Measurements from ENCODE around the gene PBRM1.
A peak's percentile ranks its signal among the peaks of the same experiment; 100 is the strongest.
"Not testable (repeated sequence)": the region's sequence is repeated elsewhere in the genome, so short reads cannot be mapped to it uniquely, and the experiment has no call there.

The PBRM1 gene

DNA sequence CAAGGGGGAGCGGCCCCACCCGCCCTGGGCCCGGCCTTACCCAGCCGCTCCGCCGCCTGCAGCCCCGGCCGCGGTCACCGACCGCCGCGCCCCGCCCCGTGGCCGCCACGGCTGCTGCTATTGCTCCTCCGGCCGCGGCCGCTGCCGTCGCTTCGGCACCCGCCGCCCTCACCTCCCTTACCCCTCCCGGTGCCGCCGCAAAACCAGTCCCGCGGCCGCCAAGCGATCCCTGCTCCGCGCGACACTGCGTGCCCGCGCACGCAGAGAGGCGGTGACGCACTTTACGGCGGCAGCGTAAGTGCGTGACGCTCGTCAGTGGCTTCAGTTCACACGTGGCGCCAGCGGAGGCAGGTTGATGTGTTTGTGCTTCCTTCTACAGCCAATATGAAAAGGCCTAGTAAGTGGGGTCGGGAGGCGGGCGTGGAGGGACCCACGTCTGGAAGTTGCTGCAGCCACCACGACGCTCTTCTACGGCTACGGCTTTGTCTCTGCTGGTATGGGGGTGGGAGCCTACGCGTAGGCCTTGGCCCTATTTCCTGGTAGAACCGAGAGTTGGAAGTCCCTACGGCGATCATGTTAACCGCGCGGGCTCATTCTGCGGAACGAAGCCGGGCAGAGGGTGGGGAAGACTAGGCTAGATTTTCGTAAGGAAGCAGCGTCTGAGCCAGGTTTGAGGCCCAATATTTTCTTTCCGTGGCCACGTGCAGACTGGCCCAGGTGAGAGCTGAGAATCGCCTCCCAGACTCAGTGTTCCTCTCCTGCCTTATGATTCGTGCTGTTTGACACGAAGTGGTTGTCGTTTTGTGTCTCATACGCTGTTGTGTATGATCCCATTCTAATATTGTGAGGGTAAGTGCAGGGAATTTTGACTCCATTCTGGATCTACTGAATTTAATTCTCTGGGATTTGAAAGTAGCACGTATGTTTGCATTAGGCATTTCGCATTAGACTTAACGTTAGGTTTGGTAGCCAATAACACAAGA is at the start of gene PBRM1, which contains the start of gene GNL3:
PBRM1 (minus strand) TSS at position 205 of the 983 bp plus-strand sequence.
GNL3 (plus strand) TSS at position 324 of the 983 bp plus-strand sequence; CDS start at position 385, 61 bp downstream.
- DNase-seq: peak; percentile 97

DNA sequence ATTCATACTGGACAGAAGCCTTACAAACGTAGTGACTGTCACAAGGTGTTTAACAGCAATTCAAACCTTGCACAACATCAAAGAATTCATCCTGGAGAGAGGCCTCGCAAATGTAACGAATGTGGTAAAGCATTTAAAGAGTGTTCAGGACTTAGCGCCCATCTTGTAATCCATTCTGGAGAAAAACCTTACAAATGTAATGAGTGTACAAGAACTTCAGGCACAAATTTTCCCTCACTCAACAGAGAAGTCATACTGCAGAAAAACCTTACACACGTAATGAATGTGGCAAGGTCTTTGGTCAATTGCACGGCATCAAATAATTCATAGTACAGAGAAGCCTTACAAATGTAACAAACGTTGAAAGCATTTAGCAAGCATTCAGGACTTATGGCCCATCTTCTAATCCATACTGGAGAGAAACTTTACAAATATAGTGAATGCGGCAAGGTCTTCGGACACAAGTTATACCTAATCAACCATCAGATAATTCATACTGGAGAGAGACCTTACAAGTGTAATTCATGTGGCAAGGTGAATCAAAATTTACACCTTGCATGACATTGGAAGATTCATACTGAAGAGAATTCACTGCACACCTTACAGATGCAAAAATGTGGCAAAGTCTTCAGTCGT is 47.7 kb upstream of the PBRM1 start:
- no peak for DNase-seq

DNA sequence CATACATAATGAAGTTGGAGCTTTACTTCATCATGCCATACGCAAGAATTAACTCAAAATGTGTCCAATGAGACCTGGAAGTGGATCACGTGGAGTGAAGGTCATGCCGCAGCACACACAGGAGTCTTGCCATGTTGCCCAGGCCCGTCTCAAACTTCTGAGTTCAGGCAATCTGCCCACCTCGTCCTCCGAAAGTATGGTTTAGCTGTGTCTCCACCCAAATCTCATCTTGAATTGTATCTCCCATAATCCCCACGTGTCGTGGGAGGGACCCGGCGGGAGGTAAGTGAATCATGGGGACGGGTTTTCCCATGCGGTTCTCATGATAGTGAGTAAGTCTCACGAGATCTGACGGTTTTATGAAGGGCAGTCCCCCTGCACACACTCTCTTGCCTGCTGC is 45.9 kb upstream of the PBRM1 start:
- no peak for DNase-seq

DNA sequence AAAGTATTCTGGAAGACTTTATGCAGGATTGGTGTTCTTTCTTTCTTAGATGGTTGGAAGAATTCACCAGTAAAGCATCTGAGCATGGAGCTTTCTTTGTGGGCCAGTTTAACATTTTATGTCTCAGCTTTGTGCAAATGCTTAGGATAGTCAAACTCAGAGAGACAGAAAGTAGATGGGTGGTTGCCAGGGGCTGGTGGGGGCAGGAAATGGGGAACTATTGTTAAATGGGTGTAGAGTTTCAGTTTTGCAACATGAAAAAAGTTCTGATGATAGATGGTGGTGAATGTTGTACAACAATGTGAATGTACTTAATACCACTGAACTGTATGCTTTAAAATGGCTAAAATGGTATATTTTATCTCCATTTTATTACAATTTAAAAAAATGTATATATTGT is 45.0 kb upstream of the PBRM1 start:
- DNase-seq: peak; percentile 25

DNA sequence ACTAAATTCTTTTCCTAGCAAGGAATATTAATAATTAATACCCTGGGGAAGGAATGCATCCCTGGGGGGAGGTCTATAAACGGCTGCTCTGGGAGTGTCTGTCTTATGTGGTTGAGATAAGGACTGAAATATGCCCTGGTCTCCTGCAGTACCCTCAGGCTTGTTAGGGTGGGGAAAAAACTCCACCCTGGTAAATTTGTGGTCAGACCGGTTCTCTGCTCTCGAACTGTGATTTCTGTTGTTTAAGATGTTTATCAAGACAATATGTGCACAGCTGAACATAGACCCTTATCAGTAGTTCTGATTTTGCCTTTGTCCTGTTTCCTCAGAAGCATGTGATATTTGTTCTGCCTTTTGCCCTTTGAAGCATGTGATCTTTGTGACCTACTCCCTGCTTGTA is 43.0 kb upstream of the PBRM1 start:
- not testable (repeated sequence) for DNase-seq

DNA sequence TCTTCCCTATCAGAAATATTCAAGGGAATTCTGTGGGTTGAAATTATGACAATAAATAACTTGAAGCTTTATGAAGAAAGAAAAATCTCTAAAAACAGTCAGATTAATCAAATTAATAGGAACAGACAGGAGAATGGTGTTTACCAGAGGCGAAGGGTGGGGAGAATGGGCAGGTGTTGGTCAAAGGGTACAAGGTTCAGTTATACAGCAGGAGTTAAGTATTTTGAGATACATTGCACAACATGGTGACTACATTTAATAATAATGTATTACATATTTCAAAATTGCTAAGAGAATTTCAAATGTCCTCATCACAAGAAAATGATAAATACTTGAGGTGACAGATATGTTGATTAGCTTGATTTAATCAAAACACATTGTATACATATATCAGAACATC is 38.8 kb upstream of the PBRM1 start:
- DNase-seq: no peak

DNA sequence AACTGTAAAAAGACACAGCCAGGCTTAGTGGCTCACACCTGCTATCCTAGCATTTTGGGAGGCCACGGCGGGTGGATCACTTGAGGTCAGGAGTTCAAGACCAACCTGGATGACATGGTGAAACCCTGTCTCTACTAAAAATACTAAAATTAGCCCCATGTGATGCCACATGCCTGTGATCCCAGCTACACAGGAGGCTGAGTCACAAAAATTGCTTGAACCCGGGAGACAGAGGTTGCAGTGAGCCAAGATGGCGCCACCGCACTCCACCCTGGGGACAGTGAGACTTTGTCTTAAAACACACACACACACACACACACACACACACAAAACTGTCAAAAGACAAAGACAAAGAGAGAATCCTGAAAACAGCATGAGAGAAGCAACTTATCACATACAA is 38.2 kb upstream of the PBRM1 start:
- DNase-seq: no peak

DNA sequence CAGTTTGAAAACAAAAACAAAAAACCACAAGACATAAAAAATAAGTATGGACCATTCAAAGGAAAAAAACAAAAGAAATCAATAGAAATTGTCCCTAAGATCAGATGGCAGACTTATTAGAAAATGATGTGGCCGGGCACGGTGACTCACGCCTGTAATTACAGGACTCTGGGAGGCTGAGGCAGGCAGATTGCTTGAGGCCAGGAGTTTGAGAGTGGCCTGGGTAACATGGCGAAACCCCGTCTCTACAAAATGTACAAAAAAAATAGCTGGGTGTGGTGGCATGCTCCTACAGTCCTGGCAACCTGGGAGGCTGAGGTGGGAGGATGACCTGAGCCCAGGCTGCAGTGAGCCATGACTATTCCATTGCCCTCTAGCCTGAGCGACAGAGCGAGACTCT is 36.8 kb upstream of the PBRM1 start:
- no peak for DNase-seq

DNA sequence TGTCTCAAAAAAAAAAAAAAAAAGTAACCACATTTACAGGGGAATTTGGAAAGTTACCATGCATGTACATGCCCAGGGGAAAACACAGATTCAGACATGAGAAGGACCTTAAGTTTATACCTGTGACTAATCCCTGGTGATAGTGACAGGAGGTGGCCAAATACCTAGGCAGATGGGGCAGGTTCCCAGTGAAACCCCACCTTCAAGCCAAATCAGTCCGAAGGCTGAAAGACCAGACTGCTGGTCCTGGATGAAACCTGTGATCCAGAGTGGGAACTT is 36.0 kb upstream of the PBRM1 start:
- DNase-seq: no peak

DNA sequence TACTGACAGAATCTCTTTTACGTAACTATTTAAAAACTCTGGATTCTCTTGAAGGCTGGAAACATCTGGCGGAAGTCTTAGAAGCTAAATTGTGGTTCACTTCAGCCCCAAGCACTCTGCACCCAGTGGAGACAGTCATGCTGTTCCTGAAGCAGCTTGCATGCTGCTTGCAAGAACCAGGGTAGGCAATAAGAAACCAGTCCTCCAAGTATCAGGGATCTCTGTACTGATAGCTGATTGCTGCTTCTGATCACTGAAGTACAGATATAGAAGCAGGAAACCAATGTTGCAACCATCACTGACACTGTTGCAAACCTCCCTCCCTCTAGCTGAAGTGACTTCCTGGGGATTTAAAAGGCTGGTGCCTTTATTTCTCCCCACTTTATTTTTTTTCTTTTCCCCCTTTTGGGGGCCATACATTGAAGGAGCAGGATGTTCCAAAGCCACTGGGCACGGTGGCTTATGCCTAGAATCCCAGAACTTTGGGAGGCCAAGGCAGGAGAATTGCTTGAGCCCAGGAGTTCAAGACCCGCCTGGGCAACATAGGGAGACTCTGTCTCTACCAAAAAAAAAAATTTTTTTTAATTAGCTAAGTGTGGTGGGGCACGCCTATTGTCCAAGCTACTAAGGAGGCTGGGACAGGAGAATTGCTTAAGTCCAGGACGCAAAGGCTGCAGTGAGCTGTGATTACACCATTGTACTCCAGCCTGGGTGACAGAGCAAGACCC is 35.5 kb upstream of the PBRM1 start:
- DNase-seq: peak; percentile 57

DNA sequence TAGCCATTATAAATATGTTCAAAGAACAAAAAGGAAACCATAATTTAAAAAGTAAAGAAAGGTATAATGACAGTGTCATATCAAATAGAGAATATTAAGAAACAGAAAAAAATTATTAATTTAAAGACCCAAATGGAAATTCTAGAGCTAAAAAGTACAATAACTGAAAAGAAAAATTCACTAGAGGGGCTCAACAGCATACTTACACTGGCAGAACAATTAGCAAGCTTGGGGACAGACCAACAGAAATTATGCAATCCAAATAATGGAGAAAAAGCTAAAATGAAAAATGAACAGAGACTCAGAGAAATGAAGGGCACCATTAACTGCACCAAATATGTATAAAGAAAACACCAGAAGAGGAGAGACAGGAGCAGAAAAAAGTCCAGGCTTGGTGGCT is 33.9 kb upstream of the PBRM1 start:
- DNase-seq: no peak

DNA sequence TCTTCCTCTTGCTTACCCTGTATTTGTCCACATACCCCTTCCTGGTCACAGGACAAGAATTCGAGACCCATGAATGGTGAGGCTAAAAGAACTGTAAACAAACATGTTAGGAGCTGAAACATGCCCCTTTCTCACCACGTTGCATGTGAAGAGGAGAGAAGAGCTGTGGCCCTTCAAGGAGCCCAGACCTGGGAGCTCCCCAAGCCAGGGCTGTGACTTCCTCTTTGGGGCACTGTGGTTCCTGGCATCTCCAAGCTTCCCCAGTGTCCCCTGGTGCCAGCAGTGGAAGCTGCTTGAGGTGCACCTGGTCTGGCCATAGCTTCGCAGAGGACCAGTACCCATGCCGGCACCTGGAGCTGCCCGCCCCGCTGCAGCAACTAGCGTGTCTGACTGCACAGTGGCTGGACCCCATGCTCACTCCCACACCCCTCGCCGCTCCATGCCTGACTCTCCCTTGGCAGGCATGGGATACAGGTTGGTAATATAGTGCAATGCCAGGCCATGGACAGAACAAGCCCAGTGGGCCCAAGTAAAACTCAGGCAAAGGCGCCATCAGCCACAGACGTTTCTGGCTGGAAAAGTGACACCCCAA is 30.1 kb upstream of the PBRM1 start:
- DNase-seq: no peak

DNA sequence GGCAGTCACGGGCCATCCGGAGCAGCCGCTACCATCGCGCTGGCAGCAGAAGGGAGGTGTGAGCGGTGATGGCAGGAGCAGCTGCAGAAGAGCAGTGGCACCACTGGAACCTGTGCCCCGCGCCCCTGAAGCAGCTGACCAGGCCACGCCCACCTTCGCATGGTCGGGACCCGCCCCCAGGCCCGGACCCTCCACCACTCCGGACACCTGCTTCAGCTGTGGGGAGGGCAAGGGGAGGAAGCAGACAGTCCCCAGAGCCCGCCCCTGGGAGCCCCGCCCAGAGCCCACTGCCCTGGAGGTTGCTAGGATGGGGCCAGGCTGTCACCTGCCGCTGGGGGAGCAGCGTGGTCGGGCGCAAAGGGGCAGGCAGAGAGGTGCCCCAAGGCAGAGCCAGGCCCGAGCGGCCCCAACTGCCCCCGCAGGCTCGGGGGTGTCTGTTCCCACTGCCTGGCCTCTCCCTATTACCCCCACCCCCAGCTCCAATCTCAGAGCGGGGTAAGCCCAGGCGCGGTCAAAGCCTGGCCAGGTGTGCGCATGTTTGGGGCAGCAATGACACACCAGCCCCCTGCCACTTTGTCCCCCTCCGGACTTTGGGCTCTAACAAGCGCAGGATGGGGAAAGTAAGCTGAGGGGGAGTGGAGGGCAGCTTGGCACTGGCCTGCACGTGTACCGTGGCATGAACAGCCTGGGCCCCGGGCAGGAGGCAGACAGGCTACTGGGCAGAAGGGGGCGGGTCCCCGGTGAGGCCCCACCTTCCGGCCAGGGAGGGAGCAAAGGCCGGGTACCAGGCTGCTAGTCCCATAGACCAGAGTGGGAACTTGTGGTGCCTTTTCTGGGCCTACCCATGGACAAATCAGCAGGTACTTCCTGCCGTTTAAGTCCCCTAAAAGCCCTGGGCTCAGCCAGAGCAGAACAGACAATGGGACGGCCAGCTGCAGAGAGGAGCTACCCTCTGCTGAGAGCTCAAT is 28.9 kb upstream of the PBRM1 start:
- no peak for DNase-seq

DNA sequence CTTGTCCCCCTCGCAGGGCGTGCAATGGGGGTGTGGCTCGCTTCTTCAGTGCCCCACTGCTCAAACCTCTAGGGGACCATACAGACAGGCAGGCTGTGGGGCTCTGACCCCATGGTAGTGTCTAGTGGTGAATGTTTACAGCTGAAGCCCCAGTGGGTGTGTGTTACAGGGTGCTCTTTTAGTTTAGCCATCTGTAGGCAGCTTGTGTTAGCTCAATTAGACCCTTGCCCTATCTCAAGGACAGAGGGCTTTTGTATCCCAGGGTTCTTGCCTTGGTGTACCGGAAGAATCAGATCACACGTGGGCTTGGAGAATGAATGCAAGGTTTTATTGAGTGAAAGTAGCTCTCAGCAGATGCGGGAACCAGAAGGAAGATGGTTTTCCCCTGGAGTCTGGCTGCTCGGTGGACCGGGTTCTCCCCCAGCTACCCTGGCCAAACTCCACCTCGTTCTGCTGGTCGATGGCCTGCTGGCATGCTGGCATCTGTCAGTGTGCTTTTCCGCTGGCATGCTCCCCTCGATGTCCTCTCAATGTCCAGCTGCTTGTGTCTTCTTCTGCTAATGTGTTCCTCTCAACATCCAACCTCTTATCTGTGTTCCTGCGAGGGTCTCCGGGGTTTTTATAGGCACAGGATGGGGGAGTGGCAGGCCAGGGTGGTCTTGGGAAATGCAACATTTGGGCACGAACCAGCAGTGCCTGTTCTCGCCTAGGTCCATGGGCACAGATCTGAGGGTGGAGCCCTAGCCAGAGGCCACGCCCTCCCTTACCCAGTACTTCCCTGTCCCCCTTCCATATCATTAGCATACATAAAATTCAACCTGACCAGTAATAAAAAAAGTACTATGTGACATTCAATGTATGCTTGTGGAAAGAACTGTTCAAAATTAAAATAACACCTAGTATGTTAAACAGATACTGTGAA is 26.8 kb upstream of the PBRM1 start:
- no peak for DNase-seq

DNA sequence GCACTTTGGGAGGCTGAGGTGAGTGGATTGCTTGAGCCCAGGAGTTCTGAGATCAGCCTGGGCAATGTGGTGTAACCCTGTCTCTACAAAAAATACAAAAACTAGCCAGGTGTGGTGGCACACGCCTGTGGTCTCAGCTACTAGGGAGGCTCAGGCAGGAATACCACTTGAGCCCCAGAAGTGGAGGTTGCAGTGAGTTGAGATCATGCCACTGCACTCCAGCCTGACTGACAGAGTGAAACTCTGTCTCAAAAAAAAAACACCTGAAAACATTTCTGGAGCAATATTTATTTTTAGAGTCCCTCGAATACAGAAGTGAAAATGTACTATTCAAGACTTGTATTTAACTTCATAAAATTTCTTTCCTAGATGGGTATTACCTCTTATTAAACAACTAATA is 24.8 kb upstream of the PBRM1 start:
- no peak for DNase-seq

DNA sequence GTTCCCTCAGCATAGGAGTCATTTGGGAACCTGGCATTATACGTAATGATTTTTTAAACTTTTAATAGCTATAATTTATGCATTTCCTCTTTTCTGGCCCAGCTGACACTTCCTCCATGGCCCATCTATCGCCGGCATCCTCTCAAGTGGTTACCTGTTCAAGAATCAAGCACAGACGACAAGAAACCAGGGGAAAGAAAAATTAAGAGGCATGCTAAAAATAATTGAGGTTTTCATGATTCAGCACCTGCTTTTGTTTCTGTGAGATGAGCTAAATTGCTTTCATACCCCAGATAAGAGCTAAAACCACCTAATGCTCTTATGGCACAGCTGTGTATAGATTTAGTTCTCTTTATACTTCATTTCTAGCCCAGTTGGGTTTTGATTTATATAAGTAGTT is 21.9 kb upstream of the PBRM1 start:
- DNase-seq: no peak

DNA sequence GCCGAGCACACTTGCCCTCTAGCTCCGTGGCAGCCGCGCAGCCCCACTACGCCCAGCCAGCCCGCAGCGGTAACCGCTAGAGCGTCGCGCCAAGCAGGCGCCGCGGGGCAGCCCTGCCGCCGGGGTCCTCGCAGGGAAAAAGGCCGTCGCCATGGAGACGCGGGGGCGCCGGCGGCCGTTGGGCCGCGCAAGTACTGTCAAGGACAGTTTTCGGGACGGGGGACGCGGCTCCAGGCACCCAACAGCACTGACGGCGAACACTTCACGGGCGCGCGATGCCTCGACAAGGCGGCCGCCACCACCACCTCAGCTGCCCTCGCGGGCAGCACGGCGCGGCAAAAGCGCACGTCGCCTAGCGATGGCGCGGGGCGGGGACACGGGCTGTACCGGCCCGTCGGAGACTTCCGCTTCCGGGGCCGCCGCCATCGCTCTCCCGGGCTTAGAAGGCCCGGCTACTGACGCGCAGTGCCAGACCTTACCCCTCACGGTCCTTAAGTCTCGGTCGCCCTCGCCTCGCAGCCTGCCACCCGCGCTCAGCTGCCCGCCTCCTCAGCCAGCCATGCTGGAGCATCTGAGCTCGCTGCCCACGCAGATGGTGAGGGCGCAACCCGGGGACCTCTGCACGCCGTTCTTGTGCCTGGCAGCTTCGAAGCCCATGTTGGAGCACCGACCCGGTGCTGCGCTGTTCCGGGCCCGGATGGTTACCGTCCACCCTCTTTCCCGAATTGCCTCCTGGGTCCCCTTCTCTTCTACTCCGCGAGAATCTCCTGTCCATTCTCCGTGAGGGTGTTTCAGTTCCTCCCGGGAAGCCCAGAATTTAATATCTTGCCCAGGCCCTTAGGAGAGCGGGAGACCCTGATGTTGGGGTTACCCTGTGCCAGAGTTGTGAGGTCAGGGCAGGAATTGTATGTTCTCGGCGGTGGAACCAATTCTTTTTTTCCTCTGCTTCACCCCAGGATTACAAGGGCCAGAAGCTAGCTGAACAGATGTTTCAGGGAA is 20.3 kb upstream of the PBRM1 start, which contains the start of the genes GLT8D1 and SPCS1:
GLT8D1 (minus strand) TSS at position 104 of the 999 bp plus-strand sequence. CDS start 5,331 bp downstream, outside the sequence.
SPCS1 (plus strand) TSS at position 419 of the 999 bp plus-strand sequence; CDS start at position 560, 141 bp downstream.
- peak; percentile 89 for DNase-seq

DNA sequence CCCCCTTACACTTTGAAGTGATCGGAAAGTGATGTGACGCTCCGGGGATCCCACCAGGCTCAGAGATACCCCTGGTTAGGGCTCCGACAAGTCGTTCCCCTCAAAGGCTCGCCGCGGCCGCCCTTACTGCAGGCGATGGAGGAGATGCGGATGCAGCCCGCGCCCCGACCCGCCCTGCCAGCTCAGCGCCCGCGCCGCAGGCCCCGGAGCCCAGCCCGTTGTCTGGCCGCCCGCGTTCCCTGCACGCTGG is 19.6 kb upstream of the PBRM1 start:
- no peak for DNase-seq

DNA sequence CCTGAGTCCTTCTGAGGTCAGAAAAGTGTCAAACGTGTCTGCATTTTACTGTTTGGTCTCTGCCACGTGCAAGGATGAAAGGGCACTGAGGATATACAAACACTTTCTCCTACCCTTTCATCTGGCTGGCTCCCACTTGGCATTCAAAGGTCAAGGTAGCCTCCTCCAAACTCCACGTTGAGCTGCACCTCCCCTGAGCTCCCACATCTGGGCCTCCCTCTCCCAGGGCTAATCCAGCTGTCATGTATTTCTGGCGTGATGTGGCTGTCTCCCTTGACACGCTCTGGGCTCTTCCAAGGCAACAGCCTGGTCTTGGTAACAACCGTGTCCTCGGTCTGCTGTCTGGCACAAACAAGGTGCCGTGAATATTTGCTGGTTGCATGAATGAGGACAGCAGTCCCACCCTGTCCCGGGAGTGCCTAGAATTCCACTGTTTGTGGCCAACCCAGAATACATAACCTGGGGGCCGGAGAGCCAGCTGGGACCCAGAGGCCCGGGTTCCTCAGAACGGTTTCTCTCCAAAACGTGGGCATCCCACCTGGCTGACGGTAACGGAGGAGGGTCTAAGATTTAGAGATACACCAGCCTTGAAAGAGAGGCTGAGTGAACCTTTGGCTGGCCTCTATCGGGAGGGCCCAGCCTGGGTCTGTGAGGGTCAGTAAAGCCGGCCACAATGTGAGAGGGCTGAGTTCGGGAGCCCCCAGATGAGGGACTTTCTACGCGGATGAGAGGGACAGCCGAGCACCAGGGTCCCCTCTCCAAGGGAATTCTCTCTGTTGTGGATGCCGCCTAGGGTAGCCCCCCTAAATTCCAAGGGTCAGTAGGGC is 19.1 kb upstream of the PBRM1 start:
- no peak for DNase-seq

All from inflammatory macrophage treated with lipopolysaccharide for 4 hours (primary cell).